Measurements from ENCODE around the gene HMGN4. TPM values are rescaled to one million over a fixed set of nuclear protein-coding genes. Genes with fewer than 3 reads are reported as not detected.
A peak's percentile ranks its signal among the peaks of the same experiment; 100 is the strongest.

HMGN4 gene
- total and polyA plus RNA-seq, 2 donors from 2014 or later = 49.3 to 72.7 TPM

DNA sequence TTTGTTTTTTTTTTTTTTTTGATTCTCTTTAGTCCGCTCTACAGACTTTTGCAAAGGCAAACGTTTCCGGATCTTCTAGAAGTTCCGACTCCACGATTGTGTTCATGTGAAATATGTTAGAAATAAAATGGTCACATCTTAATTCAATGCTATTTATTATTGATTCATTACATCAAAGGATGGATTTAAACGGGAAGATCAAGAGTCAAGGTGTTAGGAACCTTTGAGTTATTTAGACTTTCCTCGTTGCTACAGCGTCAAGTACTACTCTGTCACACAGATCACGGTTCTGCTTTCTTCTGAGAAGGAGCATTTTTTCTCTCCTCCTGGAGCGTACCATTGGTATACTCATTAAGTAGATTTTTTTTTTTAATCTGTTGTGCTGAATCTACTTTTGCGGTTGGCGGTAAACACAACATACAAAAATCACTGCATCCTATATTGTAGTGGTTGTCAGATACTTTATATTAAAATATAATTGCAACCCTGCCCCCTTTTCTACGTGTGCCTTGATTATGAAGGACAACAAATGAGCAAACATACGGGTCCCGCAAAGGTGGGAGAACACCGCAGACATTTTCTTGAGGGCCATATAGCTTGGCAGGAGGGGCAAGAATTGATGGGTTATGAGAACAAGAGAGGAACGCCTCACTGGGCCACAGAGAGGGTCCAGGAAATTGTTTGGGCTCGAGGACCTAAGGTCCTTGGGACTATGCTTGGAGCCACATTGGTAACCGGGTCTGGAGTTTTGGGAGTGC, 17.5 kb downstream of the HMGN4 start:
- no peak overlapping the region for H3K27ac ChIP-seq (ENCODE audit: low read depth in 2 of 2, low read length in 2 of 2)
- peak overlapping the region in 1 of 3 donors; percentile 51 for H3K4me3 ChIP-seq (ENCODE audit: low read length in 3 of 3)
- DNase-seq (peak in 1 of 5 donors; percentile 45), FAIRE-seq (no peak)
- peak overlapping the region in 1 of 3 donors; percentile 44 for H3K9ac ChIP-seq (ENCODE audit: low read length in 3 of 3)
- TF ChIP-seq, protein P1, sequence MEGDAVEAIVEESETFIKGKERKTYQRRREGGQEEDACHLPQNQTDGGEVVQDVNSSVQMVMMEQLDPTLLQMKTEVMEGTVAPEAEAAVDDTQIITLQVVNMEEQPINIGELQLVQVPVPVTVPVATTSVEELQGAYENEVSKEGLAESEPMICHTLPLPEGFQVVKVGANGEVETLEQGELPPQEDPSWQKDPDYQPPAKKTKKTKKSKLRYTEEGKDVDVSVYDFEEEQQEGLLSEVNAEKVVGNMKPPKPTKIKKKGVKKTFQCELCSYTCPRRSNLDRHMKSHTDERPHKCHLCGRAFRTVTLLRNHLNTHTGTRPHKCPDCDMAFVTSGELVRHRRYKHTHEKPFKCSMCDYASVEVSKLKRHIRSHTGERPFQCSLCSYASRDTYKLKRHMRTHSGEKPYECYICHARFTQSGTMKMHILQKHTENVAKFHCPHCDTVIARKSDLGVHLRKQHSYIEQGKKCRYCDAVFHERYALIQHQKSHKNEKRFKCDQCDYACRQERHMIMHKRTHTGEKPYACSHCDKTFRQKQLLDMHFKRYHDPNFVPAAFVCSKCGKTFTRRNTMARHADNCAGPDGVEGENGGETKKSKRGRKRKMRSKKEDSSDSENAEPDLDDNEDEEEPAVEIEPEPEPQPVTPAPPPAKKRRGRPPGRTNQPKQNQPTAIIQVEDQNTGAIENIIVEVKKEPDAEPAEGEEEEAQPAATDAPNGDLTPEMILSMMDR (IDR thresholded peaks at IDR 0.05; ENCODE audit: borderline replicate concordance, extremely low read depth, insufficient read depth) = no peak
- intact Hi-C loops (cut with DNase I) = no loop called here
- no peaks in the 10 kb centered on the region for H3K36me3 ChIP-seq (ENCODE audit: control insufficient read depth in 2 of 3, insufficient read depth in 3 of 3, low read length in 3 of 3)
- peaks cover 0 to 2% (median 0%) of the 10 kb centered on the region in 3 donors for H3K4me1 ChIP-seq (ENCODE audit: control insufficient read depth in 2 of 3, insufficient read depth in 2 of 3, low read depth in 1 of 3, low read length in 3 of 3)
- H3K9me3 ChIP-seq (ENCODE audit: control insufficient read depth in 2 of 3, insufficient read depth in 1 of 3, low read length in 3 of 3) = no peaks in the 10 kb centered on the region
- no peaks in the 10 kb centered on the region for H3K27me3 ChIP-seq (ENCODE audit: control insufficient read depth, insufficient read depth, low read length)

- peak in 2 of 5 donors; percentile 45 to 56 for DNase-seq
- Histone ChIP-seq H3K36me3 (ENCODE audit: control insufficient read depth in 2 of 3, insufficient read depth in 3 of 3, low read length in 3 of 3) (no peaks in the 10 kb centered on the region), H3K4me1 (ENCODE audit: control insufficient read depth in 2 of 3, insufficient read depth in 2 of 3, low read depth in 1 of 3, low read length in 3 of 3) (peaks cover 0 to 2% (median 0%) of the 10 kb centered on the region in 3 donors), H3K27me3 (ENCODE audit: control insufficient read depth, insufficient read depth, low read length) (no peaks in the 10 kb centered on the region), H3K9me3 (ENCODE audit: control insufficient read depth in 2 of 3, insufficient read depth in 1 of 3, low read length in 3 of 3) (no peaks in the 10 kb centered on the region), H3K9ac (ENCODE audit: low read length in 3 of 3) (no peak overlapping the region), H3K27ac (ENCODE audit: low read depth in 2 of 2, low read length in 2 of 2) (no peak overlapping the region), H3K4me3 (ENCODE audit: low read length in 3 of 3) (no peak overlapping the region)
- FAIRE-seq = no peak
- TF ChIP-seq, protein P1 (IDR thresholded peaks at IDR 0.05; ENCODE audit: borderline replicate concordance, extremely low read depth, insufficient read depth) = no peak
- intact Hi-C loops (cut with DNase I) = no loop called here
Measured at GRCh38 chr6:26556263-26557070, 18.3 kb downstream of the HMGN4 start.

- DNase-seq = no peak
- no peak overlapping the region for H3K9ac ChIP-seq (ENCODE audit: low read length in 3 of 3)
- no peak for FAIRE-seq
- H3K27ac ChIP-seq (ENCODE audit: low read depth in 2 of 2, low read length in 2 of 2) = no peak overlapping the region
- no peaks in the 10 kb centered on the region for H3K36me3 ChIP-seq (ENCODE audit: control insufficient read depth in 2 of 3, insufficient read depth in 3 of 3, low read length in 3 of 3)
- H3K4me1 ChIP-seq (ENCODE audit: control insufficient read depth in 2 of 3, insufficient read depth in 2 of 3, low read depth in 1 of 3, low read length in 3 of 3) = no peaks in the 10 kb centered on the region
- TF ChIP-seq, protein P1 (IDR thresholded peaks at IDR 0.05; ENCODE audit: borderline replicate concordance, extremely low read depth, insufficient read depth) = no peak
- intact Hi-C loops (cut with DNase I) = no loop called here
- H3K9me3 ChIP-seq (ENCODE audit: control insufficient read depth in 2 of 3, insufficient read depth in 1 of 3, low read length in 3 of 3) = no peaks in the 10 kb centered on the region
- no peak overlapping the region for H3K4me3 ChIP-seq (ENCODE audit: low read length in 3 of 3)
- no peaks in the 10 kb centered on the region for H3K27me3 ChIP-seq (ENCODE audit: control insufficient read depth, insufficient read depth, low read length)
Measured at GRCh38 chr6:26561533-26562466, 23.6 kb downstream of the HMGN4 start.

Measured in kidney (tissue), 14 donors.